Keratinocyte (primary cell): ENCODE measurements around the gene SCAND1.

Experiments
- CTCF ChIP-seq, 3 experiments: IDR thresholded peaks in 1 of 3; conservative IDR thresholded peaks in 1 of 3; optimal IDR thresholded peaks in 1 of 3; 2 replicates in 2 of 3; 3 replicates in 1 of 3; pipeline versions ENCODE3 to v1.5.1; 2011; ENCODE audit warnings: low read length in 3 of 3, mild to moderate bottlenecking in 3 of 3, moderate library complexity in 2 of 3, control low read depth in 1 of 3, inconsistent platforms in 1 of 3; ENCODE audit not compliant: insufficient read depth in 2 of 3; ENCODE audit errors: extremely low read depth in 1 of 3
- EZH2 ChIP-seq: IDR thresholded peaks from one replicate; pipeline ENCODE4 v1.6.1; 2012; ENCODE audit warnings: inconsistent platforms, mild to moderate bottlenecking, low read length, moderate library complexity

- TF ChIP-seq CTCF (optimal IDR thresholded peaks at IDR 0.05 in 1 of 3, IDR thresholded peaks at IDR 0.05 in 1 of 3, conservative IDR thresholded peaks at IDR 0.05 in 1 of 3; ENCODE audit: extremely low read depth in 1 of 3, insufficient read depth in 2 of 3, low read length in 3 of 3) (no peak), EZH2 (no peak)
Observed at GRCh38 chr20:35954907-35955251, 577 bp upstream of the SCAND1 start.
